ENCODE measurements around the gene PDE4D.

DNA sequence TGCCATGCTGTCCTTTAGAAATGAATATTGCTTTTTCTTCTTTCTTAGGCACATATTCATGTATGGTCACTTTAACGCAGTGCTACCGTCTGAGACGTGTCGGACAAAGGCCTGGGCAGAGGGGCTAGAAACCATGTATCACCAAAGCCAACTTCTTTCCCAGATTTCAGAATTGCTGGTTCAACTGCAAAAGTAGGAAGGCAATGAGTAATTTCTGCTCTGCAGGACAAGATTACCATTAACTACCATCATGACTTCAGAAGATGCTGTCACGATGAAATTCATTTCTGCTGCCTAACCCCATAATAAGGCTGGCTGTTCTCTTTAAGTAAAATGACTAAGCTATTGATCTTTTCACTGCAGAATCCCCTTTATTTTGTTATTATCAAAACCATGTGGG is 306.7 kb downstream of the PDE4D start:
- TF ChIP-seq POLR2AphosphoS5 (IDR thresholded peaks at IDR 0.05; ENCODE audit: low read depth, low read length): no peak
- TF ChIP-seq, protein P1, sequence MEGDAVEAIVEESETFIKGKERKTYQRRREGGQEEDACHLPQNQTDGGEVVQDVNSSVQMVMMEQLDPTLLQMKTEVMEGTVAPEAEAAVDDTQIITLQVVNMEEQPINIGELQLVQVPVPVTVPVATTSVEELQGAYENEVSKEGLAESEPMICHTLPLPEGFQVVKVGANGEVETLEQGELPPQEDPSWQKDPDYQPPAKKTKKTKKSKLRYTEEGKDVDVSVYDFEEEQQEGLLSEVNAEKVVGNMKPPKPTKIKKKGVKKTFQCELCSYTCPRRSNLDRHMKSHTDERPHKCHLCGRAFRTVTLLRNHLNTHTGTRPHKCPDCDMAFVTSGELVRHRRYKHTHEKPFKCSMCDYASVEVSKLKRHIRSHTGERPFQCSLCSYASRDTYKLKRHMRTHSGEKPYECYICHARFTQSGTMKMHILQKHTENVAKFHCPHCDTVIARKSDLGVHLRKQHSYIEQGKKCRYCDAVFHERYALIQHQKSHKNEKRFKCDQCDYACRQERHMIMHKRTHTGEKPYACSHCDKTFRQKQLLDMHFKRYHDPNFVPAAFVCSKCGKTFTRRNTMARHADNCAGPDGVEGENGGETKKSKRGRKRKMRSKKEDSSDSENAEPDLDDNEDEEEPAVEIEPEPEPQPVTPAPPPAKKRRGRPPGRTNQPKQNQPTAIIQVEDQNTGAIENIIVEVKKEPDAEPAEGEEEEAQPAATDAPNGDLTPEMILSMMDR (IDR thresholded peaks at IDR 0.05): no peak
- TF ChIP-seq, protein P2, sequence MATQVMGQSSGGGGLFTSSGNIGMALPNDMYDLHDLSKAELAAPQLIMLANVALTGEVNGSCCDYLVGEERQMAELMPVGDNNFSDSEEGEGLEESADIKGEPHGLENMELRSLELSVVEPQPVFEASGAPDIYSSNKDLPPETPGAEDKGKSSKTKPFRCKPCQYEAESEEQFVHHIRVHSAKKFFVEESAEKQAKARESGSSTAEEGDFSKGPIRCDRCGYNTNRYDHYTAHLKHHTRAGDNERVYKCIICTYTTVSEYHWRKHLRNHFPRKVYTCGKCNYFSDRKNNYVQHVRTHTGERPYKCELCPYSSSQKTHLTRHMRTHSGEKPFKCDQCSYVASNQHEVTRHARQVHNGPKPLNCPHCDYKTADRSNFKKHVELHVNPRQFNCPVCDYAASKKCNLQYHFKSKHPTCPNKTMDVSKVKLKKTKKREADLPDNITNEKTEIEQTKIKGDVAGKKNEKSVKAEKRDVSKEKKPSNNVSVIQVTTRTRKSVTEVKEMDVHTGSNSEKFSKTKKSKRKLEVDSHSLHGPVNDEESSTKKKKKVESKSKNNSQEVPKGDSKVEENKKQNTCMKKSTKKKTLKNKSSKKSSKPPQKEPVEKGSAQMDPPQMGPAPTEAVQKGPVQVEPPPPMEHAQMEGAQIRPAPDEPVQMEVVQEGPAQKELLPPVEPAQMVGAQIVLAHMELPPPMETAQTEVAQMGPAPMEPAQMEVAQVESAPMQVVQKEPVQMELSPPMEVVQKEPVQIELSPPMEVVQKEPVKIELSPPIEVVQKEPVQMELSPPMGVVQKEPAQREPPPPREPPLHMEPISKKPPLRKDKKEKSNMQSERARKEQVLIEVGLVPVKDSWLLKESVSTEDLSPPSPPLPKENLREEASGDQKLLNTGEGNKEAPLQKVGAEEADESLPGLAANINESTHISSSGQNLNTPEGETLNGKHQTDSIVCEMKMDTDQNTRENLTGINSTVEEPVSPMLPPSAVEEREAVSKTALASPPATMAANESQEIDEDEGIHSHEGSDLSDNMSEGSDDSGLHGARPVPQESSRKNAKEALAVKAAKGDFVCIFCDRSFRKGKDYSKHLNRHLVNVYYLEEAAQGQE (IDR thresholded peaks at IDR 0.05; ENCODE audit: insufficient read depth in 1 of 2, low read depth in 2 of 2, low read length in 1 of 2): no peak
